IMR-90 (cell line): ENCODE measurements around the gene RPA3.

ENCODE experiments used
- BHLHE40 ChIP-seq: fragments of 150-350 bp; IDR thresholded peaks from 2 replicates; pipeline ENCODE4 v1.6.1; 2016; ENCODE audit warnings: mild to moderate bottlenecking, low read depth, low read length
- CEBPB ChIP-seq: IDR thresholded peaks from 2 replicates; pipeline ENCODE4 v1.6.1; 2012; ENCODE audit warnings: low read depth, low read length, improper control_type of control experiment
- CHD1 ChIP-seq: IDR thresholded peaks from 2 replicates; pipeline ENCODE4 v1.6.1; 2012; ENCODE audit warnings: low read depth, low read length, improper control_type of control experiment
- MAZ ChIP-seq: IDR thresholded peaks from 2 replicates; pipeline ENCODE4 v1.6.1; 2012; ENCODE audit warnings: low read depth, mild to moderate bottlenecking, low read length, improper control_type of control experiment, moderate library complexity, borderline replicate concordance
- MXI1 ChIP-seq: IDR thresholded peaks from 2 replicates; pipeline ENCODE4 v1.6.1; 2012; ENCODE audit warnings: low read depth, mild to moderate bottlenecking, low read length, moderate library complexity, borderline replicate concordance
- POLR2A ChIP-seq: IDR thresholded peaks from 2 replicates; pipeline ENCODE4 v1.6.1; 2012; ENCODE audit warnings: mild to moderate bottlenecking, low read depth, low read length
- RAD21 ChIP-seq: IDR thresholded peaks from 2 replicates; pipeline ENCODE4 v1.6.1; 2012; ENCODE audit warnings: low read length, improper control_type of control experiment
- RCOR1 ChIP-seq: IDR thresholded peaks from 2 replicates; pipeline ENCODE4 v1.6.1; 2012; ENCODE audit warnings: mild to moderate bottlenecking, low read length, improper control_type of control experiment; ENCODE audit not compliant: insufficient replicate concordance
- RFX5 ChIP-seq: IDR thresholded peaks from 2 replicates; pipeline ENCODE4 v1.8.0; 2012; ENCODE audit warnings: low read depth, mild to moderate bottlenecking, low read length, moderate library complexity
- SMC3 ChIP-seq: fragments of 150-350 bp; IDR thresholded peaks from 2 replicates; pipeline ENCODE4 v1.6.1; 2016; ENCODE audit warnings: low read depth, mild to moderate bottlenecking, antibody characterized with exemption, low read length, moderate library complexity
- TF ChIP-seq, protein P1 (sequence below): conservative IDR thresholded peaks from 2 replicates; pipeline ENCODE4 v1.5.1; 2012; ENCODE audit warnings: mild to moderate bottlenecking, low read depth, low read length, improper control_type of control experiment

DNA sequence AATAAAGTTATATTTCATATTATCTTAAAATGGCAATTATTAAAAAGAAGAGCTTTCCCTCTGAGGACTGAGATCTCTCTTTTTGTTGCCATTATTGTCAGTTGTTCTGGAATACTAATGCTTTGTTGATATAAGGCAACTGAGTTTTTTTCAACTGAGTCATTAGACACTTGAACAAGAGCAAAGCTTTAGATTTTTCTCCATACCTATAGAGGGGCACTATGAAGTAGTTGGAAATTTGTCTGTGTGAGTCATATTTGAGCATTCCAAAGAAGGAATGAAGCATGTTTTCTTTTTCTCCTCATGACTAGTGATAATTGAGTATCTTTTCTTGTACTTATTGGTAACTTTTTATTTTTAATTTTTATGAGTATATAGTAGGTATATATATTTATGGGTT is 24.5 kb downstream of the RPA3 start:
- TF ChIP-seq POLR2A (no peak), MXI1 (no peak), BHLHE40 (no peak), MAZ (no peak), CEBPB (no peak), CHD1 (no peak), RCOR1 (no peak), SMC3 (no peak), RAD21 (no peak), RFX5 (no peak)
- TF ChIP-seq, protein P1, sequence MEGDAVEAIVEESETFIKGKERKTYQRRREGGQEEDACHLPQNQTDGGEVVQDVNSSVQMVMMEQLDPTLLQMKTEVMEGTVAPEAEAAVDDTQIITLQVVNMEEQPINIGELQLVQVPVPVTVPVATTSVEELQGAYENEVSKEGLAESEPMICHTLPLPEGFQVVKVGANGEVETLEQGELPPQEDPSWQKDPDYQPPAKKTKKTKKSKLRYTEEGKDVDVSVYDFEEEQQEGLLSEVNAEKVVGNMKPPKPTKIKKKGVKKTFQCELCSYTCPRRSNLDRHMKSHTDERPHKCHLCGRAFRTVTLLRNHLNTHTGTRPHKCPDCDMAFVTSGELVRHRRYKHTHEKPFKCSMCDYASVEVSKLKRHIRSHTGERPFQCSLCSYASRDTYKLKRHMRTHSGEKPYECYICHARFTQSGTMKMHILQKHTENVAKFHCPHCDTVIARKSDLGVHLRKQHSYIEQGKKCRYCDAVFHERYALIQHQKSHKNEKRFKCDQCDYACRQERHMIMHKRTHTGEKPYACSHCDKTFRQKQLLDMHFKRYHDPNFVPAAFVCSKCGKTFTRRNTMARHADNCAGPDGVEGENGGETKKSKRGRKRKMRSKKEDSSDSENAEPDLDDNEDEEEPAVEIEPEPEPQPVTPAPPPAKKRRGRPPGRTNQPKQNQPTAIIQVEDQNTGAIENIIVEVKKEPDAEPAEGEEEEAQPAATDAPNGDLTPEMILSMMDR = no peak
